AG09309 (cell line): ENCODE measurements around the gene KRT79.

Source experiments
- DNase-seq: peaks from one replicate; pipeline ENCODE4 v3.0.0-alpha.2; 2010; ENCODE audit warnings: low read depth
- H3K4me3 ChIP-seq: 2 replicates; pipeline ENCODE4 v1.5.1; 2011; ENCODE audit warnings: mild to moderate bottlenecking, low read depth, low read length, moderate library complexity; ENCODE audit not compliant: control insufficient read depth
- TF ChIP-seq, protein P1 (sequence below): IDR thresholded peaks from 2 replicates; pipeline ENCODE4 v1.5.1; 2011; ENCODE audit warnings: mild to moderate bottlenecking, low read depth, low read length, inconsistent platforms; ENCODE audit not compliant: insufficient read depth, control insufficient read depth; ENCODE audit errors: missing control alignments

KRT79 gene

DNA sequence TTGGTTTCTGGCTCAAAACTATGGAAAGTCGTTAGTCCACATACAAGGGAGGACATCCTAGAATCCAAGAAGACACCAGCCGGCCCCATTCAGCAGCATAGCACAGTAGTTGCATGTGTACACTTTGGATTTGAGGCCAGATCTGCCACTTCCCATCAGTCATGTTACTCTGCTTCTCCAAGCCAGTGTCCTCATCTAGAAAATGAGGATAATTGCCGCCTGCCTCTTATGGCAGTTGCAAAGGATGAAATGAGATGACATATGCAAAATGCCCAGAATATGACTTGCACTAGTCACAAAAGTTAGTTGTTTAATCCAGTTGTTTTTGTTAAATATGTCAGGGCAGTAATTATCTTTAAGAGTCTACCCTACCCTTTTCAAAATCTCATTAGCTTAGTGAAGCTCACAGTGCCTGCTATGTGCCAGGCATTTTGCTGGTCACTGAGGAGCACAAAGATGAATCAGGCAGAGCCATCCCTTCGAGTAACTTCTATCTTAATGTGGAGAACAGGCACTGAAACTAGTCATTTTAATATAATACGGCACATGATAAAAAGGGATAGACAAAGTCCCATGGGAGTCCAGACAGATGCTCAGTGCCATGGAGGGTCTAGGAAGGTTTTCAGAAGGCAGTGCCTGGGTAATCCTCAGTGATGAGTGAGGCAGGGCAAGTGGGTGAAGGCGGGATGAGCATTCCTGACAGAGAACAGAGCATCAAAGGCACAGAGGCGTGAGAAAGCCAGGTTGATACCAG, 50.4 kb downstream of the KRT79 start:
- DNase-seq, result no peak
- TF ChIP-seq, protein P1, sequence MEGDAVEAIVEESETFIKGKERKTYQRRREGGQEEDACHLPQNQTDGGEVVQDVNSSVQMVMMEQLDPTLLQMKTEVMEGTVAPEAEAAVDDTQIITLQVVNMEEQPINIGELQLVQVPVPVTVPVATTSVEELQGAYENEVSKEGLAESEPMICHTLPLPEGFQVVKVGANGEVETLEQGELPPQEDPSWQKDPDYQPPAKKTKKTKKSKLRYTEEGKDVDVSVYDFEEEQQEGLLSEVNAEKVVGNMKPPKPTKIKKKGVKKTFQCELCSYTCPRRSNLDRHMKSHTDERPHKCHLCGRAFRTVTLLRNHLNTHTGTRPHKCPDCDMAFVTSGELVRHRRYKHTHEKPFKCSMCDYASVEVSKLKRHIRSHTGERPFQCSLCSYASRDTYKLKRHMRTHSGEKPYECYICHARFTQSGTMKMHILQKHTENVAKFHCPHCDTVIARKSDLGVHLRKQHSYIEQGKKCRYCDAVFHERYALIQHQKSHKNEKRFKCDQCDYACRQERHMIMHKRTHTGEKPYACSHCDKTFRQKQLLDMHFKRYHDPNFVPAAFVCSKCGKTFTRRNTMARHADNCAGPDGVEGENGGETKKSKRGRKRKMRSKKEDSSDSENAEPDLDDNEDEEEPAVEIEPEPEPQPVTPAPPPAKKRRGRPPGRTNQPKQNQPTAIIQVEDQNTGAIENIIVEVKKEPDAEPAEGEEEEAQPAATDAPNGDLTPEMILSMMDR, result no peak
- no peak overlapping the region for H3K4me3 ChIP-seq

- DNase-seq, result no peak
- TF ChIP-seq, protein P1, result no peak
These were observed 51.6 kb downstream of the KRT79 start for GRCh38 chr12:52782502-52782901.

DNA sequence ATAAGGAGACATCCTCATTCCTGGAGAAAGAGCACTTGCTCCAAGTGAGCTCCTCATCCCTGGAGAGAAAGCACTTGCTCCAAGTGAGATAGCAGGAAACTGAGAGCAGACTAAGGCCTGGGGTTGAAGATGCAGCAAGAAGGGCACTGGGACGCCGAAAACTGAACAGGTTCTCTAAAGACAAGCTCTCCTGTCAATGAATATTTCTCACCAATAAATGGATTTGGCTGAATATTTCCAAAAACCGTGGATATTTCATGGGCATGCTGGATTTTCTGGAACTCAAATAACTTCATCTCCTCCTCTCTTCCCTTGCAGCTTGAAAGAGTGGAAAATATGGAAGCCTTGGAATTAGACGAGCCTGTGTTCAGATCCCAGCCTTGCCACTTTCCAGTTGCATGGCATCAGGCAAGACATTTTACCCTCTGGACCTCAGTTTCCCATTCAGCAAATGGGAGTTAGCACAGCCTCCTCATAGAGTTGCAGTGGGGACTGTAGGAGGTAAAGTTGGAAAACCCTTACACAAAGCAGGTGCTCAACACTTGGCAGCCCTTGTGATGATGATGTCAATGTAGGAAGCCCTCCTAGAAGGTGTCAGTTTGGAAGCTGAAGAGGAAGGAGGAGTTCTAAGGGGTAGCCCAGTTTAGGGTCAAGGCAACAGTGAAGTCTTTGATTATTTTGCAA, 52.6 kb downstream of the KRT79 start:
- no peak for DNase-seq
- no peak overlapping the region for H3K4me3 ChIP-seq
- TF ChIP-seq, protein P1, result no peak

More at GRCh38 chr12:52782502-52782901, 51.6 kb downstream of the KRT79 start:
- H3K4me3 ChIP-seq, result no peak overlapping the region

- H3K4me3 ChIP-seq, result no peak overlapping the region
- TF ChIP-seq, protein P1, result no peak
- DNase-seq, result no peak
These were observed 54.2 kb downstream of the KRT79 start for GRCh38 chr12:52779914-52780313.

GRCh38 chr12:52778833-52779232, 55.3 kb downstream of the KRT79 start:
- TF ChIP-seq, protein P1, result no peak
- no peak overlapping the region for H3K4me3 ChIP-seq
- DNase-seq, result no peak

- no peak for DNase-seq
- TF ChIP-seq, protein P1, result no peak
These were observed 56.5 kb downstream of the KRT79 start for GRCh38 chr12:52777566-52777965.

More at GRCh38 chr12:52777566-52777965, 56.5 kb downstream of the KRT79 start:
- H3K4me3 ChIP-seq, result no peak overlapping the region
